Peyer's patch (tissue), 4 donors: ENCODE measurements around the gene ROPN1B. TPM values are rescaled to one million over a fixed set of nuclear protein-coding genes. Genes with fewer than 3 reads are reported as not detected.

Experiments used
- DNase-seq, 3 donors: peaks; one replicate each; pipeline ENCODE4 v3.0.0-alpha.2; 2017 to 2019
- H3K27ac ChIP-seq, 4 donors: fragments of 200-600 bp; sonication (generic); one replicate each; pipeline ENCODE4 v1.5.1; 2016 to 2019
- H3K27me3 ChIP-seq, 2 donors: fragments of 200-600 bp; sonication (generic); one replicate each; pipeline ENCODE4 v1.5.1; 2019
- H3K36me3 ChIP-seq, 3 donors: fragments of 200-600 bp; sonication (generic); one replicate each; pipeline ENCODE4 v1.5.1; 2016 to 2019
- H3K4me1 ChIP-seq, 4 donors: fragments of 200-600 bp; sonication (generic); one replicate each; pipeline ENCODE4 v1.5.1; 2016 to 2019
- H3K4me3 ChIP-seq, 4 donors: fragments of 200-600 bp; sonication (generic); 1 replicate in 3 of 4; 2 replicates in 1 of 4; pipeline ENCODE4 v1.5.1; 2016 to 2019; ENCODE audit warnings: mild to moderate bottlenecking in 1 of 4
- H3K9me3 ChIP-seq, 4 donors: fragments of 200-600 bp; sonication (generic); one replicate each; pipeline ENCODE4 v1.5.1; 2016 to 2019; ENCODE audit warnings: mild to moderate bottlenecking in 1 of 4
- CTCF ChIP-seq, 6 experiments: fragments of 450-650 bp in 4 of 6; fragments of 200-600 bp in 2 of 6; sonication (generic) in 1 of 6; IDR thresholded peaks; one replicate each; pipeline ENCODE4 v1.5.1; 2017 to 2019; ENCODE audit warnings: antibody characterized with exemption in 6 of 6, mild to moderate bottlenecking in 3 of 6, moderate library complexity in 1 of 6
- POLR2A ChIP-seq, 2 donors: fragments of 450-650 bp; IDR thresholded peaks; one replicate each; pipeline ENCODE4 v1.5.1; 2017; ENCODE audit warnings: antibody characterized with exemption in 2 of 2, mild to moderate bottlenecking in 2 of 2, moderate library complexity in 2 of 2
- total RNA-seq, 4 donors: library from RNA; depleted of rRNA; stranded (reverse); fragments of >200 nt; gene quantifications; one replicate each; pipeline ENCODE4 v1.1.0, GENCODE V29; 2016

The ROPN1B gene
- total RNA-seq, 4 donors from 2014 or later: not detected

- Histone ChIP-seq H3K27ac (no peak overlapping the region), H3K9me3 (no peaks in the 10 kb centered on the region), H3K36me3 (peaks cover 0 to 10% (median 0%) of the 10 kb centered on the region in 3 donors), H3K27me3 (no peaks in the 10 kb centered on the region), H3K4me1 (no peaks in the 10 kb centered on the region), H3K4me3 (no peak overlapping the region)
- TF ChIP-seq POLR2A (IDR thresholded peaks at IDR 0.05) (no peak), CTCF (IDR thresholded peaks at IDR 0.05) (no peak)
- DNase-seq: no peak
Measured at GRCh38 chr3:126021224-126021623, 52.2 kb downstream of the ROPN1B start.

- Histone ChIP-seq H3K27me3 (no peaks in the 10 kb centered on the region), H3K27ac (no peak overlapping the region), H3K4me1 (no peaks in the 10 kb centered on the region), H3K9me3 (no peaks in the 10 kb centered on the region), H3K4me3 (no peak overlapping the region), H3K36me3 (peaks cover 0 to 10% (median 0%) of the 10 kb centered on the region in 3 donors)
- TF ChIP-seq POLR2A (IDR thresholded peaks at IDR 0.05): no peak
- no peak for TF ChIP-seq CTCF (IDR thresholded peaks at IDR 0.05)
- DNase-seq: no peak
Measured at GRCh38 chr3:126021702-126022101, 52.7 kb downstream of the ROPN1B start.

GRCh38 chr3:126022741-126023359 is 53.9 kb downstream of the ROPN1B start:
- H3K4me1 ChIP-seq: no peaks in the 10 kb centered on the region
- peaks cover 0 to 10% (median 0%) of the 10 kb centered on the region in 3 donors for H3K36me3 ChIP-seq
- no peaks in the 10 kb centered on the region for H3K27me3 ChIP-seq
- no peak overlapping the region for H3K27ac ChIP-seq
- H3K4me3 ChIP-seq: no peak overlapping the region
- TF ChIP-seq POLR2A (IDR thresholded peaks at IDR 0.05) (no peak), CTCF (IDR thresholded peaks at IDR 0.05) (no peak)
- no peak for DNase-seq
- peaks cover 0 to 2% (median under 1%) of the 10 kb centered on the region in 4 donors for H3K9me3 ChIP-seq

DNA sequence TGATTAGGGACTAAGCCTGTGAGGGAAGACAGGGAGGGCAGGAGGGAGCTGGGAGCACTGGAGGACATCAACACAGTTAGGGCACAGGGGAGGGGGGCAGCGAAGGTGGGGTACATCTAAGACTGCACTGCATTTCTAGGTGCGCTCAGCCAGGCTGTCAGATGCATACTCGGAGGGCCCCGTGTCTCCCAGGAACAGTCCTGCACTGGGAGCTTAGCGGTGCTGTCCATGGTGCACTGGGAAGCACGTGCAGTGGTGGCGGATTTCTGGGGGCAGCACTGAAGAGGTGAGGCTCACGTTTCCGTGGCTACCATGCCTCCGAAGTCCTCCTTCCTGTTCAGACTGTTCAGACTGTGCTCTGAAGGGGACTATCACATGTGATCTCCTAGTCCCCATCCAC is 54.4 kb downstream of the ROPN1B start:
- no peak for TF ChIP-seq POLR2A (IDR thresholded peaks at IDR 0.05)
- TF ChIP-seq CTCF (IDR thresholded peaks at IDR 0.05): no peak

DNA sequence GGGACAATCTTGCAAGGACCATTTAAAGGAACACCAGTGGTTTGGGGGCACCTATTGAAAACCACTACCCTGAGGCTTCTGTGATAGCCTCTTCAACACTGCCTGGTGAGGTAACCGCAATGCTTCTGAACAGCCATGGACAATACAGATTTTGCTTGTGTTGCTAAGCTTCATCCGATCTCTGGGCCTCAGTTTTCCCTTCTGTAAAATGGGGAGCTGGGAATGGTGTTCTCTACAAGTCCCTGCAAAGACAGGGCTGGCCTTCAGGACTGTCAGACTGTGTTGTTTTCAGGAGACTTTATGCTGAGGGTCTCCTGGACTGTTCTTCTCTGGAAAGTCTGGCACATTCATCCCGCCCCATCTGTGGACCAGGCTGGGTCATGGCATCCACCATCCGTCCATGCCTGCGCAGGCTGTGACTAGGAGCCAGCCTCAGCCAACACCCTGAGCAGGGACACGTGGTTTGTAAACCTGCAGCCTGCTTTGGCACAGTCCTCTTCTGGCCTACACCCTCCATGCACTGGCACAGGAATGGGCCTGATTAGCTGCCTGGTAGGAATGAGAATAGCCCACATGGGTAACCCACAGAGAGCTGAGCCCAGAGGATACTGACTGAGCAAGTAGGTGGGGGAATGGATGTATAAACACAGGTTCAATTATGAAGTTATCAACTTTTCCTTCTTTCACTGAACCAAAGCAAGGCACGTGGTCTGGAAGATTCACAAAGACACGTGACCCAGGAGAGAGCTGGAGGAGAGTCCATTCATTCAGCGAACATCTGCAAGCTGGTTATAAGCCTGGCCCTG is 55.3 kb downstream of the ROPN1B start:
- no peaks in the 10 kb centered on the region for H3K4me1 ChIP-seq
- H3K27me3 ChIP-seq: no peaks in the 10 kb centered on the region
- no peak for TF ChIP-seq POLR2A (IDR thresholded peaks at IDR 0.05)
- TF ChIP-seq CTCF (IDR thresholded peaks at IDR 0.05): no peak
- peaks cover 0 to 14% (median 0%) of the 10 kb centered on the region in 3 donors for H3K36me3 ChIP-seq
- peaks cover 0 to 9% (median 4%) of the 10 kb centered on the region in 4 donors for H3K9me3 ChIP-seq
- H3K4me3 ChIP-seq: no peak overlapping the region
- no peak for DNase-seq
- H3K27ac ChIP-seq: no peak overlapping the region

More for the DNA sequence above, 54.4 kb downstream of the ROPN1B start:
- H3K36me3 ChIP-seq: peaks cover 0 to 10% (median 0%) of the 10 kb centered on the region in 3 donors
- H3K27ac ChIP-seq: no peak overlapping the region
- DNase-seq: no peak
- no peaks in the 10 kb centered on the region for H3K4me1 ChIP-seq
- no peak overlapping the region for H3K4me3 ChIP-seq
- peaks cover 0 to 7% (median 3%) of the 10 kb centered on the region in 4 donors for H3K9me3 ChIP-seq
- H3K27me3 ChIP-seq: no peaks in the 10 kb centered on the region
